HL-60 (cell line): ENCODE measurements around the gene GIGYF1.
A peak's percentile ranks its signal among the peaks of the same experiment; 100 is the strongest.

Experiments
- DNase-seq, 2 experiments: peaks; one replicate each; pipeline ENCODE4 v3.0.0-alpha.2; 2010 to 2020; ENCODE audit warnings: low read depth in 1 of 2, low spot score in 1 of 2
- H3K27ac ChIP-seq: fragments of 250-450 bp; sonication (Bioruptor Pico); replicated peaks from 2 replicates; pipeline ENCODE4 v1.5.1; 2020; ENCODE audit warnings: mild to moderate bottlenecking, moderate library complexity
- H3K27me3 ChIP-seq: fragments of 250-450 bp; sonication (Bioruptor Pico); 2 replicates; pipeline ENCODE4 v1.5.1; 2021; ENCODE audit warnings: mild to moderate bottlenecking, moderate library complexity; ENCODE audit not compliant: insufficient read depth, poor library complexity, severe bottlenecking
- H3K4me3 ChIP-seq: replicated peaks from 2 replicates; pipeline ENCODE4 v1.5.1; 2011; ENCODE audit warnings: mild to moderate bottlenecking, control low read depth, low read length; ENCODE audit not compliant: insufficient read depth
- CTCF ChIP-seq: IDR thresholded peaks from one replicate; pipeline ENCODE4 v1.5.1; 2011; ENCODE audit warnings: low read length, control low read depth, inconsistent platforms; ENCODE audit not compliant: insufficient read depth
- GABPA ChIP-seq: IDR thresholded peaks from 2 replicates; pipeline ENCODE4 v1.6.1; 2012; ENCODE audit warnings: low read depth
- POLR2AphosphoS5 ChIP-seq: IDR thresholded peaks from 2 replicates; pipeline ENCODE4 v1.6.1; 2012; ENCODE audit warnings: low read depth
- REST ChIP-seq: IDR thresholded peaks from 2 replicates; pipeline ENCODE4 v1.6.1; 2012; ENCODE audit warnings: low read depth; ENCODE audit not compliant: insufficient replicate concordance
- SPI1 ChIP-seq: IDR thresholded peaks from 2 replicates; pipeline ENCODE4 v1.6.1; 2012; ENCODE audit warnings: low read depth, mild to moderate bottlenecking, borderline replicate concordance

The GIGYF1 gene

GRCh38 chr7:100655908-100656674, 38.0 kb downstream of the GIGYF1 start, which contains the start of gene ACTL6B:
Gene ACTL6B, minus strand, starts transcription at chr7:100656448. Its CDS starts 94 bp downstream, at chr7:100656354.
- Histone ChIP-seq H3K4me3 (no peak within 1 kb of the TSS), H3K27me3 (peaks cover 18% of the 10 kb centered on the region), H3K27ac (no peak within 1 kb of the TSS)
- DNase-seq = no peak
- TF ChIP-seq REST = peak; percentile 98
- TF ChIP-seq GABPA = no peak
- TF ChIP-seq POLR2AphosphoS5 = no peak
- TF ChIP-seq SPI1 = no peak

GRCh38 chr7:100654908-100655831, 38.9 kb downstream of the GIGYF1 start:
- H3K27ac ChIP-seq = no peak overlapping the region
- H3K27me3 ChIP-seq = peaks cover 18% of the 10 kb centered on the region
- no peak for TF ChIP-seq SPI1
- TF ChIP-seq GABPA = no peak
- TF ChIP-seq REST = no peak
- TF ChIP-seq CTCF = no peak
- TF ChIP-seq POLR2AphosphoS5 = no peak
- no peak for DNase-seq
- no peak overlapping the region for H3K4me3 ChIP-seq

GRCh38 chr7:100649826-100650565, 44.1 kb downstream of the GIGYF1 start:
- Histone ChIP-seq H3K27me3 (peaks cover 2% of the 10 kb centered on the region), H3K27ac (no peak overlapping the region), H3K4me3 (no peak overlapping the region)
- no peak for DNase-seq
- no peak for TF ChIP-seq GABPA
- TF ChIP-seq CTCF = no peak
- no peak for TF ChIP-seq REST
- TF ChIP-seq SPI1 = no peak
- TF ChIP-seq POLR2AphosphoS5 = no peak
